ENCODE data around the gene TAS2R40. TPM values are rescaled to one million over a fixed set of nuclear protein-coding genes. Genes with fewer than 3 reads are reported as not detected.
"Not testable (repeated sequence)": the region's sequence is repeated elsewhere in the genome, so short reads cannot be mapped to it uniquely, and the experiment has no call there.

The TAS2R40 gene
- total RNA-seq, 1 donor from 2014 or later, result not detected

DNA sequence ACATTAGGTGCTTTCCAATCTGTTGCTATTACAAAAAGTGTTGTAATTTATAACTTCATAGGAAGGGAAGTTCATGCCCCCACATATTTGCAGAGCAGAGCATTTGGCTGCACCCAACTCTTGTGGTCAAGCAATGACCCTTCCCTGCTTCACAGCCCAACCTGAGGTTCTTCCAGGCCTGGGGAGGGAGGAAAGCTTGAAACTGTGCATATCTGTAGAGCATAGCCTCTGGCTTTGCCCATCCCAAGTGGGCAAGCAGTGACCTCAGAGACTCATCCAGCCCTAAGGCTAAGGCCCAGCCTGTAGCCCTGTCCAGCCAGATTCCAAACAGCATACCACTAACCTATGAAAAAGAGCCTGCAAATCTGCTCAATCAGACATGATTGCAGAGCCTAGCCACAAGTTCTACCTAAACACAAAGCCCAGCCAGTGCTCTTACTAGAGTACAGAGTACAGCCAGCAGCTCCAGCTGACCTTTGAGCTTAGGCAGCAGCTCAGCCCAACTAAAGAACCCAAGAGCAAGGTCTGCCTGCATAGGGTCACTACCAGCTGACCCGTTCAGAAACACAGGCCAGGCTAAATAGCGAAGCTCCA is 27.0 kb downstream of the TAS2R40 start:
- DNase-seq (ENCODE audit: extremely low read depth, low read depth, low spot score), result no peak

DNA sequence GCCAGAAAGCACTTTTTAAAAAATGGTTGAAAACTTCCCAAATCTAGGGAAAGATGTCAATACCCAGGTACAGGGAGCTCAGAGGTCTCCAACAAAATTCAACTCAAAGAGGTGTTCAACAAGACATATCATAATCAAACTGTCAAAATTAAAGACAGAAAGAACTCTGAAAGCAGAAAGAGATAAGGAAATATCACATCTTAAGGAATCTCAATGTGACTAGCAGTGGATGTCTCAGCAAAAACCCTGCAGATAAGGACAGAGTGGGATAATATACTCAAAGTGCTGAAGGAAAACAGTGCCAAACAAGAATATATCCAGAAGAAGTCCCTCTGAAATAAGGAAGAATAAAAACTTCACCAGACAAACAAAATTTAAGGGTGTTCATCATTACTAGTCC is 28.4 kb downstream of the TAS2R40 start:
- no peak for DNase-seq (ENCODE audit: extremely low read depth, low read depth, low spot score)

DNA sequence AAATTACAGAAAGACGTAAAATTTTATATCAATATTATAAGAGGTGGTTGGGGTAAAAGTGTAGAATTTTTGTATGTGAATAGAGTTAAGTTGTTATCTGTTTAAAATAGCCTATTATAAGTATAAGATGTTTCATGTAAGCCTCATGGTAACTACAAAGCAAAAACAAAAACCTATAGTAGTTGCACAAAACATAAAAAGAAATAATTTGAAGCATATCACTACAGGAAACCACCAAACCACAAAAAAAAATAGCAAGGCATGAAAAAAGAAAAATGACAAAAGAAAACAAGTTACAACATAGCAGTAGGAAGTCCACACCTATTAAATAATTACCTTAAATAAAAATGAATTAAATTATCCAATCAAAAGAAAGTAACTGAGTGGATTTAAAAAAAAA is 29.0 kb downstream of the TAS2R40 start:
- no peak for DNase-seq (ENCODE audit: extremely low read depth, low read depth, low spot score)

DNA sequence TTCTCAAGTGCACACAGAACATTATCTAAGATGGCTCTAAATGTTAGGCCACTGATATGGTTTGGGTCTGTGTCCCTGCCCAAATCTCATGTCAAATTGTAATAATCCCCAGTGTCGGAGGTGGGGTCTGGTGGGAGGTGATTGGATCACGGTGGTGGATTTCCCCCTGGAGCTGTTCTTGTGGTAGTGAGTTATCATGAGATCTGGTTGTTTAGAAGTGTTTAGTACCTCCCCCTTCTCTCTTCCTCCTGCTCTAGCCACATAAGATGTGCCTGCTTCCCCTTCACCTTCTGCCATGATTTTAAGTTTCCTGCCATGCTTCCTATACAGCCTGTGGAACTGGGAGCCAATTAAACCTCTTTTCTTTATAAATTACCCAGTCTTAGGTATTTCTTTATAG is 30.2 kb downstream of the TAS2R40 start:
- DNase-seq (ENCODE audit: extremely low read depth, low read depth, low spot score), result no peak

- DNase-seq (ENCODE audit: extremely low read depth, low read depth, low spot score), result no peak
Measured at GRCh38 chr7:143255564-143255963, 33.7 kb downstream of the TAS2R40 start.

DNA sequence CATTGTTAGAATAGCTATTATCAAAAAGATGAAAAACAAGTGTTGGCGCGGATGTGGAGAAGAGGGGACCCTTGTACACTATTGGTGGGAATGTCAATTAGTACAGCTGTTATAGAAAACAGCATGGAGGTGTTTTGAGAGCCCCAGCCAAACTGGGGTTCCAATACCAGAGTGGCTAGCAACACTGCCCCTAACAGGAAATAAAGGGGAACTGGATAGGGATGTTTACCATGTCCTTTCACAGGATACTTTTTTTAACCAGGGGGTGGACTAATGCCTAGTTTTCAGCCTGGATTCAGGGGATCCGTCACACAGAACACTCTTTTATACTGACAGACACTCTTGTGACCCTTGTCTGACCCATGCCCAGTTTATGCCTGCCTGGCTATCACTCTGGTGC is 34.5 kb downstream of the TAS2R40 start:
- DNase-seq (ENCODE audit: extremely low read depth, low read depth, low spot score), result no peak

DNA sequence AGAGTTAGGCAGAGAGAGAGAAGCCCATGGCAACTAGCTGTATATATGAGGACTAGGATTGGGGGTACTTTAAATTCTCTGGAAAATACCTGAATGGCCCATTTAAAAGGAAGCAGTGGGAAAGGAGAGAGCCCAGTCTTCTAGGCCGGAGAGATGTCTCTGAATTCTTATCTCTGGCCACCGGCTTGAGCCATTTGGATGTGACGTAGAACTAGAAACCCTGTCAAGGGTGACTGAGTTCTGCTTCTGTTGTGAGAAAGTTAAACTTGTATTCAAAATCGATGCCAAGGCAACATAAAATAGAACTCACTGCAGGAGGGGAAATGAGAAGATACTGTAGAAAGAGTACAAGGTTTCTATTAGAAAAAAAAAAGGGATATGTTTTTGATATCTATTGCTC is 35.1 kb downstream of the TAS2R40 start:
- no peak for DNase-seq (ENCODE audit: extremely low read depth, low read depth, low spot score)

- no peak for DNase-seq (ENCODE audit: extremely low read depth, low read depth, low spot score)
Measured at GRCh38 chr7:143257501-143257900, 35.7 kb downstream of the TAS2R40 start.

GRCh38 chr7:143258831-143259230 is 37.0 kb downstream of the TAS2R40 start:
- DNase-seq (ENCODE audit: extremely low read depth, low read depth, low spot score), result no peak

DNA sequence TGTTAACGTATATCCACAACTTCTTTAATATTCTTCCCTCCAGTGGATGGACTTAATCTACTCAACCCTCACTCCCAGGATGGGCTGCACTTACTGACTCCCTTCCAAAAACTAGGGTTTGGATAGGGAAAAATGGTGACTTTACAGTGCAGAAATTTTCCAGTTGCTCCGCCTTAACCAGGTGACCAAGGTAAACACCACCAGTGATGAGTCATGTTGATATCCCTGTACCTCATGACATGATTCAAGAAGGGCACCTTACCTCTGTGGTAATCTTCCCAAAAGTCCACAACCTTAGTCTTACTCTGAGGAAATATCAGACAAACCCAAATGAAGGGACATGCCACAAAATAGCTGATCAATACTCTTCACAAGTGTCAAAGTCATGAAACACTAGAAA is 37.9 kb downstream of the TAS2R40 start:
- no peak for DNase-seq (ENCODE audit: extremely low read depth, low read depth, low spot score)

- no peak for DNase-seq (ENCODE audit: extremely low read depth, low read depth, low spot score)
Measured at GRCh38 chr7:143261901-143262300, 40.1 kb downstream of the TAS2R40 start.

- DNase-seq (ENCODE audit: extremely low read depth, low read depth, low spot score), result no peak
Measured at GRCh38 chr7:143263266-143264195, 41.7 kb downstream of the TAS2R40 start, which contains the start of gene GSTK1. TSS of gene GSTK1 (plus strand) at chr7:143263441. CDS start at chr7:143263514, 73 bp downstream.

DNA sequence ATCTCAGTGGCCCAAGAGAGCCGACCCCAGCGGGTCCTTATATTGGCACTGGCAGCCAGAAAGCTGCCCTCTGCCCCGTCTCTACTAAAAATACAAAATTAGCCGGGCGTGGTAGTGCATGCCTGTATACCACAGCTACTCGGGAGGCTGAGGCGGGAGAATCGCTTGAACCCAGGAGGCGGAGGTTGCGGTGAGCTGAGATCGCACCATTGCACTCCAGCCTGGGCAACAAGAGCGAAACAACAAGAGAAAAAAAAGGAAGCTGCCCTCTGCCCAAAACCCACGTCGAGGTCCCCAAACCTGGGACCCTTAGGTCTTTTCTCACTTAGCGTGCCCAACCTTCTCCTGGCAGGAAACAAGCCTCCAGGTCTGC is 42.3 kb downstream of the TAS2R40 start:
- not testable (repeated sequence) for DNase-seq (ENCODE audit: extremely low read depth, low read depth, low spot score)

GRCh38 chr7:143265017-143265693 is 43.3 kb downstream of the TAS2R40 start:
- DNase-seq (ENCODE audit: extremely low read depth, low read depth, low spot score), result no peak

- DNase-seq (ENCODE audit: extremely low read depth, low read depth, low spot score), result no peak
Measured at GRCh38 chr7:143269251-143269650, 47.4 kb downstream of the TAS2R40 start.

DNA sequence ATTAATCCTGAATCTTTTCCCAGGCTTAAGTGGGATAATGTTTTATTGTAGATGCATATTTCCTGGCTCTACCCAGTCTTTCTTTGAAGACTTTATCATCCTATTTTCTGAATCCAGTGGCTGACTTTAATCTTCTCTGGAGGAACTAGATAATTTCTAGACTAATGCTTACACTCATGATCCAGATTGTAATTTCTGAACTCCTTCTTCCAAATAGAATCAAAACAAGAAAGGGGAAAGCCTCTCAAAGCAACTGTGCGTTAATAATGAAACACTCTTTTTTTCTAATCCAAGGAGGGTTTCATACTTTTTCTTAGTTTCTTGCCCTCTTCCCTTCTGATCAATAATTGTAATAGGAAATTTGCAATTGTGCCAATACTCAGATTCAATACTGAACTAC is 49.4 kb downstream of the TAS2R40 start:
- DNase-seq (ENCODE audit: extremely low read depth, low read depth, low spot score), result no peak

Other genes with a start within 250 kb of the TAS2R40 start
- 0.18 TPM in 1 of 2 replicates, not detected in the other for gene OR9A2, start 194.9 kb upstream of the TAS2R40 start, total RNA-seq
- gene OR6V1, start 169.7 kb upstream of the TAS2R40 start, total RNA-seq, result not detected in 2 replicates
- gene PIP, start 90.0 kb upstream of the TAS2R40 start, total RNA-seq, result not detected in 2 replicates
- not detected in 2 replicates for gene TAS2R39, start 38.6 kb upstream of the TAS2R40 start, total RNA-seq
- 141 and 171 TPM in 2 replicates for gene GSTK1, start 41.4 kb downstream of the TAS2R40 start, total RNA-seq
- gene TMEM139, start 62.9 kb downstream of the TAS2R40 start, total RNA-seq, result 0.82 and 1.1 TPM in 2 replicates
- 12.4 and 19.7 TPM in 2 replicates for gene CASP2, start 66.3 kb downstream of the TAS2R40 start, total RNA-seq
- not detected in 2 replicates for gene CLCN1, start 94.1 kb downstream of the TAS2R40 start, total RNA-seq
- 0.53 and 1.6 TPM in 2 replicates for gene FAM131B, start 140.7 kb downstream of the TAS2R40 start, total RNA-seq
- gene ZYX, start 159.3 kb downstream of the TAS2R40 start, total RNA-seq, result 270 and 344 TPM in 2 replicates
- not detected in 2 replicates for gene EPHA1, start 186.8 kb downstream of the TAS2R40 start, total RNA-seq
- gene TAS2R60, start 221.4 kb downstream of the TAS2R40 start, total RNA-seq, result not detected in 2 replicates

Data from glomerular endothelial cell (primary cell).